ENCODE data around the gene TESPA1. TPM values are rescaled to one million over a fixed set of nuclear protein-coding genes. Genes with fewer than 3 reads are reported as not detected.

Gene TESPA1, protein sequence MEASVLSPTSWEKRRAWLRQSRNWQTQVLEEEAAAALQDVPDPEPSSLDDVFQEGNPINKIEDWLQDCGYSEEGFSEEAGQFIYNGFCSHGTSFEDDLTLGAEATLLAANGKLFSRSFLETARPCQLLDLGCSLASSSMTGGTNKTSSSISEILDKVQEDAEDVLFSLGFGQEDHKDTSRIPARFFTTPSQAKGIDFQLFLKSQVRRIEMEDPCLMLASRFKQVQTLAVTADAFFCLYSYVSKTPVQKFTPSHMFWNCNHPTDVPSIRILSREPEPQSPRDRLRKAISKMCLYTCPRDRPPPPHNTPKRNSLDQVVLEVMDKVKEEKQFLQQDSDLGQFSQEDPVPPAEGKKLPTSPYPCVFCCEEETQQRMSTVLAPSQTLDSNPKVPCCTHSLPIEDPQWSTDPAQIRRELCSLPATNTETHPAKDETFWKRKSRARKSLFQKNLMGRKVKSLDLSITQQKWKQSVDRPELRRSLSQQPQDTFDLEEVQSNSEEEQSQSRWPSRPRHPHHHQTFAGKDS
- 1.6 TPM for total RNA-seq
- polyA plus RNA-seq: 1.1 TPM

- no peak within 1 kb of the TSS for H3K4me3 ChIP-seq (ENCODE audit: low read depth, low read length)
- no peak within 1 kb of the TSS for H3K27ac ChIP-seq (ENCODE audit: low read depth)
- DNase-seq (ENCODE audit: extremely low spot score): no peak
- H3K36me3 ChIP-seq (ENCODE audit: insufficient read depth): no peaks in the 10 kb centered on the region
- H3K4me1 ChIP-seq (ENCODE audit: insufficient read depth): no peaks in the 10 kb centered on the region
- 29% methylated on average over 12 of the region's 12 CpGs for WGBS
Observed at GRCh38 chr12:54984658-54985376, at the start of gene TESPA1. TESPA1 (minus strand) TSS chr12:54984762; CDS start chr12:54974562, 10,200 bp downstream.

GRCh38 chr12:55034218-55034617 lies 49.7 kb upstream of the TESPA1 start:
- H3K27ac ChIP-seq (ENCODE audit: low read depth): no peak overlapping the region
- WGBS: 47% methylated on average over 6 of the region's 6 CpGs
- no peaks in the 10 kb centered on the region for H3K36me3 ChIP-seq (ENCODE audit: insufficient read depth)
- H3K4me1 ChIP-seq (ENCODE audit: insufficient read depth): no peaks in the 10 kb centered on the region
- no peak for DNase-seq (ENCODE audit: extremely low spot score)
- H3K4me3 ChIP-seq (ENCODE audit: low read depth, low read length): no peak overlapping the region

- Histone ChIP-seq H3K4me1 (ENCODE audit: insufficient read depth) (no peaks in the 10 kb centered on the region), H3K36me3 (ENCODE audit: insufficient read depth) (no peaks in the 10 kb centered on the region), H3K4me3 (ENCODE audit: low read depth, low read length) (no peak overlapping the region), H3K27ac (ENCODE audit: low read depth) (no peak overlapping the region)
- WGBS: 66% methylated on average over 2 of the region's 2 CpGs
- DNase-seq (ENCODE audit: extremely low spot score): no peak
Observed at GRCh38 chr12:55025508-55025907, 40.9 kb upstream of the TESPA1 start.

DNA sequence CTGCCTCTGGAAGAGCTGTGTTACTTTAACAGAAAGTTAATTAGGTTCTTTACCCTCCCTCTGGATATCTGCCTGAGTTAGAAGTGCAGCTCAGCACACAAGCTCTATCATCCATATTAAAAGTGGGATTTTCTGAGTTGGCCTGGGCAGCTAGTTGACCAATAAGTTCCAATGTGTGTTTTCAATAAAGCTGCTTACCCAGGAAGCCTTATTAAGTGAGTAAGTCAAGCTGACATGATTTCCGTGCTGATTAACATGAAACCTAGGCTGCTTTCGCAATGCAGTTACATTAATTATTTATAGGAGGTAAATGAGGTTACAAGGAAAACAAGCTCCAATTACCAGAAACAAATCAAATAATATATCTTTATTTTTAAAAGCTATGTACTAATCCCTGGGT lies 40.0 kb upstream of the TESPA1 start:
- Histone ChIP-seq H3K27ac (ENCODE audit: low read depth) (no peak overlapping the region), H3K4me3 (ENCODE audit: low read depth, low read length) (no peak overlapping the region), H3K4me1 (ENCODE audit: insufficient read depth) (no peaks in the 10 kb centered on the region), H3K36me3 (ENCODE audit: insufficient read depth) (no peaks in the 10 kb centered on the region)
- no peak for DNase-seq (ENCODE audit: extremely low spot score)
- WGBS: 54% methylated on average over 2 of the region's 2 CpGs

DNA sequence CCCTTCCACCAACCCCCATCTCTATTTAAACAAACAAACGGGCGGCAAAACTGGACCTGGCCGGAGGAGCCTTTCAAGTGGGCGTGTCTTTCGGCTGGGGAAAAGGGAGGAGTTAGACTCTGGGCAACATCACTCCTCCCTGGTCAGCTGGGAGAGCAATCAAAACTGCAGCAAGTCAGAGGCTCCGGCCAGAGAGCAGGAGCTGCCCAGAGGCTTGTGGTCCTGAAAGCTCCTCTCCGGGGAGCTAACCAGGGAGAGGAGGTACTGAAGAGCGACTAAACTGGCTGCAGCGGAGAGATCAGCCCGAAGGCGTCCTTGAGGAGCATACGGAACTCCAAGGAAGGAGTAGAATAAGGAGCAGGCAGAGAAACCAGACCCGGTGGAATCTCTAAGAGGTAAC lies 35.2 kb upstream of the TESPA1 start, which contains the start of gene NEUROD4:
Gene NEUROD4, plus strand, starts transcription at position 191 of the 400 bp plus-strand sequence. CDS start 6,466 bp downstream, outside the sequence.
- peak; percentile 17 for DNase-seq (ENCODE audit: extremely low spot score)
- Histone ChIP-seq H3K4me3 (ENCODE audit: low read depth, low read length) (no peak within 1 kb of the TSS), H3K27ac (ENCODE audit: low read depth) (no peak within 1 kb of the TSS), H3K4me1 (ENCODE audit: insufficient read depth) (no peaks in the 10 kb centered on the region), H3K36me3 (ENCODE audit: insufficient read depth) (no peaks in the 10 kb centered on the region)
- WGBS: 2% methylated on average over 13 of the region's 13 CpGs

- no peaks in the 10 kb centered on the region for H3K36me3 ChIP-seq (ENCODE audit: insufficient read depth)
- H3K27ac ChIP-seq (ENCODE audit: low read depth): no peak overlapping the region
- no peak for DNase-seq (ENCODE audit: extremely low spot score)
- H3K4me3 ChIP-seq (ENCODE audit: low read depth, low read length): no peak overlapping the region
- H3K4me1 ChIP-seq (ENCODE audit: insufficient read depth): no peaks in the 10 kb centered on the region
- WGBS: 20% methylated on average over 3 of the region's 3 CpGs
Observed at GRCh38 chr12:55017416-55017925, 32.9 kb upstream of the TESPA1 start.

DNA sequence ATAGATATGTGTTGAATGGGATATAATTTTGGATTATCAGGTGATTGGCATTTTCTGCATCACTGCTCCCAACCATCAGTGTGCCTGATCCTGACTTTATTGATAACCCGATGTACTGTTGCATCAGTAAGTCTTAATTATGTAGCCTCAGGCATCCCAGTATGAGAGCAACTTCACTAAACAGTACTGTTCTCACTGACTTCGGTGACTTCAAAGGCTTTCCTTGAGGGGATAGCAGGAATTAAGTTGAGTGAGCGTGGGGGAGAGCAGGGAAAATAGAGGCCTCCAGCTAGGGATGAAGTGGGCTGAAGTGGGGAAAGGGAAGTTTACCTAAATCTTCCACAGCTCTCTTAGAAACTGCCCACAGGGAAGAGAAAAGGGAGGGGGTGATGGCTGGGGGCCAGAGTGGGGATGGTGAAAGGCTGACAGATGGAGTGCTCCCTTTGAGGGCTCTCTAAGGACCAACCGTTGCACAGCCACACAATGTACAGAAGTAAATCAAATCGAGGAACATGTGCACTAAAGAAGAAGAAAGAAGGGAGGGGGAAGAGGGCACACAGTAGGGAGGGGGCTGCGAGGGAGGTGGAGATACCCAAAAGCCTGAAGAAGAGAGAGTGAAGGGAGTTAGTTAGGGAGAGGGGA lies 24.5 kb upstream of the TESPA1 start:
- Histone ChIP-seq H3K4me3 (ENCODE audit: low read depth, low read length) (no peak overlapping the region), H3K4me1 (ENCODE audit: insufficient read depth) (no peaks in the 10 kb centered on the region), H3K36me3 (ENCODE audit: insufficient read depth) (no peaks in the 10 kb centered on the region), H3K27ac (ENCODE audit: low read depth) (no peak overlapping the region)
- no peak for DNase-seq (ENCODE audit: extremely low spot score)
- 37% methylated on average over 6 of the region's 6 CpGs for WGBS

GRCh38 chr12:55002355-55002754 lies 17.8 kb upstream of the TESPA1 start:
- Histone ChIP-seq H3K27ac (ENCODE audit: low read depth) (no peak overlapping the region), H3K36me3 (ENCODE audit: insufficient read depth) (no peaks in the 10 kb centered on the region), H3K4me1 (ENCODE audit: insufficient read depth) (no peaks in the 10 kb centered on the region), H3K4me3 (ENCODE audit: low read depth, low read length) (no peak overlapping the region)
- WGBS: 39% methylated on average over 2 of the region's 2 CpGs
- DNase-seq (ENCODE audit: extremely low spot score): no peak

GRCh38 chr12:55001198-55001868 lies 16.8 kb upstream of the TESPA1 start:
- no peaks in the 10 kb centered on the region for H3K4me1 ChIP-seq (ENCODE audit: insufficient read depth)

DNA sequence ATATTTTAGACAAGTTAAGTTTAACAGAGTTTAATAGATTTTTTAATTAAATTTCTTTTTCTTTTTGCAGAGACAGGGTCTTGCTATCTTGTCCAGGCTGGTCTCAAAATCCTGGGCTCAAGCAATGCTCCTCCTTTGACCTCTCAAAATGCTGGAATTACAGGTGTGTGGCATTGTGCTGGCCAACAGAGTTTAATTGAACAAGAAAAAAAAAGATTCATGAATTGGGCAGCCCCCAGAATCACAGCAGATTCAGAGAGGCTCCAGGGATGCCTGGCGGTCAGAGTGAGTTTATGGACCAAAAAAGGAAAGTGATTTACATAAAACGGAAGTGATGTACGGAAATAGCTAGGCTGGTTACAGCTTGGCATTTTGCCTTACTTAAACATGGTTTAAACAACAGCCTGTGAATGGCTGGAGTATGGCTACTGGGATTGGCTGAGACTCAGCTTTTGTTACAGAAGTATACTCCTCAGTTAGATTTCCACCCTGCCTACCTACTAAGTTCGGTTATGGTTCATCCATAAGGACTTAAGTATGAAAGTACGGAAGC lies 14.5 kb upstream of the TESPA1 start:
- no peak overlapping the region for H3K27ac ChIP-seq (ENCODE audit: low read depth)
- no peaks in the 10 kb centered on the region for H3K36me3 ChIP-seq (ENCODE audit: insufficient read depth)
- no peak overlapping the region for H3K4me3 ChIP-seq (ENCODE audit: low read depth, low read length)
- 45% methylated on average over 5 of the region's 5 CpGs for WGBS
- DNase-seq (ENCODE audit: extremely low spot score): no peak
- no peaks in the 10 kb centered on the region for H3K4me1 ChIP-seq (ENCODE audit: insufficient read depth)

More at GRCh38 chr12:55001198-55001868, 16.8 kb upstream of the TESPA1 start:
- WGBS: 53% methylated on average over 4 of the region's 4 CpGs
- no peak overlapping the region for H3K27ac ChIP-seq (ENCODE audit: low read depth)
- DNase-seq (ENCODE audit: extremely low spot score): no peak
- no peaks in the 10 kb centered on the region for H3K36me3 ChIP-seq (ENCODE audit: insufficient read depth)
- no peak overlapping the region for H3K4me3 ChIP-seq (ENCODE audit: low read depth, low read length)

DNA sequence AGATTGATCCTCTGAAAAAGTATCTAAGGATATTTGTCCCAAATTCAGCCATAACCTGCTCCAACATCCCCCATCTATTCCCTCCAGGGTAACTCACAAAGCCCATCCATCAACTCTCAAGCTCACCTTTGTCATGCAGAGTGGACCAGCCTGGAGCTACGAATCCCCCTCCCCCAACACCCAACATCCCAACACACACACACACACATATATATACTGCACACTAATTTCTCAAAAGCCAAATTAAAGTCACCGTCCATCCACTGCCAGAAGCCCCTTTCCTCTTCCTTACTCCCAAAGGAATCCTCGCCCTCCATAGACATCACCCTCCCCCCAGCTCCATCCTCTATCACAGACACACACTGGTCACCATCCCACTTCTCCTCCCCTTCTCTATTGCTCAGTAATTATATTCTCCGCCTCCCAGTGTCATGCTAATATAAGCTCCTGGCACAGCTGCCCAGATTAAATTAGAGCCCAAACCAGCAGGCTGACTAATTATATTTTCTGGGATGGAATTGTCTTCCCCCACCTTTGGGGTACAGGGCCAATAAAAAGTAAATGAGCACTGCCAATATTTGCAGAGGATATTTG lies 13.5 kb upstream of the TESPA1 start:
- H3K4me1 ChIP-seq (ENCODE audit: insufficient read depth): no peaks in the 10 kb centered on the region
- H3K36me3 ChIP-seq (ENCODE audit: insufficient read depth): no peaks in the 10 kb centered on the region
- no peak overlapping the region for H3K4me3 ChIP-seq (ENCODE audit: low read depth, low read length)
- WGBS: 64% methylated on average over 4 of the region's 4 CpGs
- DNase-seq (ENCODE audit: extremely low spot score): no peak
- H3K27ac ChIP-seq (ENCODE audit: low read depth): no peak overlapping the region

DNA sequence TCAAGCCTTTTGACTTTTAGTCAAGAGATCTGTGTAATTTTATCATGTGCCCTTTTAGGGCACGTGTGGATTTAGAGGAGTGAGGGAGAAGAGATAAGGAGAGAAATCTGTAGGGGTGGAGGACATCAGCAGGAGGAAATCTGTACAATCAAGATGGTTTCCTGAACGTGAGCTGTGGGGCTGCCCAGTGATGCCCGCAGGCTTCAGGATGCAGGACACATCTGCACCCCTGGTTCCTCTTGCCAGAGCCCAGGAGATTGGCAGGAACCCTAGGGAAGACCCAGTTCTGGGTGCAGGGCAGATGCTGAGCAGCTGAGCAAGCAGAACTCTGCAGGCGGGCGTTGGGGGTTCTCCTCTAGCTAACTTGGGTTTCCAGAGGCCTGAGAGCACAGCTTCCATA lies 11.6 kb upstream of the TESPA1 start:
- Histone ChIP-seq H3K36me3 (ENCODE audit: insufficient read depth) (no peaks in the 10 kb centered on the region), H3K4me1 (ENCODE audit: insufficient read depth) (no peaks in the 10 kb centered on the region), H3K27ac (ENCODE audit: low read depth) (no peak overlapping the region), H3K4me3 (ENCODE audit: low read depth, low read length) (no peak overlapping the region)
- no peak for DNase-seq (ENCODE audit: extremely low spot score)
- 47% methylated on average over 5 of the region's 5 CpGs for WGBS
